DND-41 (cell line): ENCODE results near the gene SLAIN1.

Experiments
- ATAC-seq: fragments of 200-7000 bp; cut with Tn5 transposase; 3 replicates; pipeline ENCODE4 v1.9.1; 2021; ENCODE audit warnings: low read depth; ENCODE audit not compliant: insufficient read depth
- DNase-seq: peaks from one replicate; pipeline ENCODE4 v3.0.0-alpha.2; 2020
- H2AFZ ChIP-seq: 2 replicates; pipeline ENCODE4 v1.6.0; 2012; ENCODE audit warnings: low read depth, low read length
- H3K27ac ChIP-seq: 2 replicates; pipeline ENCODE4 v1.5.1; 2012; ENCODE audit warnings: low read length, inconsistent platforms
- H3K27me3 ChIP-seq: fragments of 200-600 bp; sonication (generic); 2 replicates; pipeline ENCODE4 v1.6.0; 2012; ENCODE audit warnings: low read length, mild to moderate bottlenecking, inconsistent platforms; ENCODE audit not compliant: insufficient read depth, poor library complexity
- H3K36me3 ChIP-seq: 2 replicates; pipeline ENCODE4 v1.5.1; 2012; ENCODE audit warnings: low read length, inconsistent platforms; ENCODE audit not compliant: insufficient read depth
- H3K4me1 ChIP-seq: 2 replicates; pipeline ENCODE4 v1.5.1; 2012; ENCODE audit warnings: mild to moderate bottlenecking, low read length; ENCODE audit not compliant: insufficient read depth
- H3K4me2 ChIP-seq: 2 replicates; pipeline ENCODE4 v1.6.0; 2012; ENCODE audit warnings: mild to moderate bottlenecking, moderate library complexity, low read length, inconsistent platforms; ENCODE audit not compliant: insufficient read depth
- H3K4me3 ChIP-seq, 2 experiments: fragments of 200-600 bp in 1 of 2; shearing (Covaris generic) in 1 of 2; 2 replicates each; pipeline ENCODE4 v1.5.1; 2012 to 2016; ENCODE audit warnings: inconsistent platforms in 2 of 2, low read length in 2 of 2, mild to moderate bottlenecking in 2 of 2, low read depth in 1 of 2, moderate library complexity in 1 of 2
- H3K79me2 ChIP-seq: 2 replicates; pipeline ENCODE4 v1.6.0; 2012; ENCODE audit warnings: low read length, inconsistent platforms; ENCODE audit not compliant: insufficient read depth
- H3K9ac ChIP-seq: 2 replicates; pipeline ENCODE4 v1.6.0; 2012; ENCODE audit warnings: low read depth, mild to moderate bottlenecking, inconsistent platforms, low read length, moderate library complexity
- H3K9me3 ChIP-seq: 2 replicates; pipeline ENCODE4 v1.5.1; 2012; ENCODE audit warnings: low read length, moderate library complexity, mild to moderate bottlenecking, inconsistent platforms; ENCODE audit not compliant: insufficient read depth, severe bottlenecking
- H4K20me1 ChIP-seq: 2 replicates; pipeline ENCODE4 v1.6.0; 2012; ENCODE audit warnings: low read length; ENCODE audit not compliant: insufficient read depth
- CTCF ChIP-seq: IDR thresholded peaks from 2 replicates; pipeline ENCODE4 v1.5.1; 2012; ENCODE audit warnings: borderline replicate concordance, low read length, moderate library complexity, mild to moderate bottlenecking; ENCODE audit not compliant: poor library complexity, severe bottlenecking; ENCODE audit errors: extremely low read depth
- EZH2 ChIP-seq: IDR thresholded peaks from 3 replicates; pipeline ENCODE4 v1.6.1; 2012; ENCODE audit warnings: borderline replicate concordance, low read depth, mild to moderate bottlenecking, moderate library complexity, low read length, inconsistent platforms; ENCODE audit not compliant: severe bottlenecking

The SLAIN1 gene

GRCh38 chr13:77715233-77715891 lies 17.9 kb downstream of the SLAIN1 start:
- Histone ChIP-seq H3K9ac (no peak overlapping the region), H3K27me3 (no peaks in the 10 kb centered on the region), H3K36me3 (peaks cover 4% of the 10 kb centered on the region; the same call in 1 of the 2 replicates), H4K20me1 (no peaks in the 10 kb centered on the region), H2AFZ (no peak overlapping the region), H3K4me3 (no peak overlapping the region), H3K9me3 (no peaks in the 10 kb centered on the region), H3K27ac (no peak overlapping the region), H3K4me2 (no peak overlapping the region), H3K79me2 (no peaks in the 10 kb centered on the region), H3K4me1 (no peaks in the 10 kb centered on the region)
- DNase-seq (no peak), ATAC-seq (no peak)
- no peak for TF ChIP-seq CTCF
- TF ChIP-seq EZH2 = no peak

GRCh38 chr13:77716692-77717091 lies 19.2 kb downstream of the SLAIN1 start:
- Histone ChIP-seq H3K9ac (no peak overlapping the region), H3K9me3 (no peaks in the 10 kb centered on the region), H2AFZ (no peak overlapping the region), H4K20me1 (no peaks in the 10 kb centered on the region), H3K4me3 (no peak overlapping the region), H3K36me3 (peaks cover 10% of the 10 kb centered on the region; the same call in 1 of the 2 replicates), H3K4me1 (no peaks in the 10 kb centered on the region), H3K27ac (no peak overlapping the region), H3K79me2 (no peaks in the 10 kb centered on the region), H3K27me3 (no peaks in the 10 kb centered on the region), H3K4me2 (no peak overlapping the region)
- ATAC-seq (no peak), DNase-seq (no peak)
- TF ChIP-seq EZH2 (no peak), CTCF (no peak)

- ATAC-seq (no peak), DNase-seq (no peak)
- Histone ChIP-seq H3K4me3 (no peak overlapping the region), H3K36me3 (peaks cover 10% of the 10 kb centered on the region; the same call in 1 of the 2 replicates), H4K20me1 (no peaks in the 10 kb centered on the region), H3K27me3 (no peaks in the 10 kb centered on the region), H3K79me2 (no peaks in the 10 kb centered on the region), H3K9me3 (no peaks in the 10 kb centered on the region), H2AFZ (no peak overlapping the region), H3K27ac (no peak overlapping the region), H3K9ac (no peak overlapping the region), H3K4me2 (no peak overlapping the region), H3K4me1 (no peaks in the 10 kb centered on the region)
- TF ChIP-seq CTCF = no peak
- TF ChIP-seq EZH2 = no peak
These were observed 20.0 kb downstream of the SLAIN1 start for GRCh38 chr13:77717508-77717907.

- ATAC-seq (no peak), DNase-seq (no peak)
- H2AFZ ChIP-seq = no peak overlapping the region
- no peaks in the 10 kb centered on the region for H3K27me3 ChIP-seq
- H3K4me1 ChIP-seq = no peaks in the 10 kb centered on the region
- H3K79me2 ChIP-seq = no peaks in the 10 kb centered on the region
- H3K27ac ChIP-seq = no peak overlapping the region
- no peaks in the 10 kb centered on the region for H3K9me3 ChIP-seq
- H3K36me3 ChIP-seq = peaks cover 10% of the 10 kb centered on the region; the same call in 1 of the 2 replicates
- no peaks in the 10 kb centered on the region for H4K20me1 ChIP-seq
- TF ChIP-seq CTCF = no peak
- no peak for TF ChIP-seq EZH2
- no peak overlapping the region for H3K9ac ChIP-seq
- no peak overlapping the region for H3K4me2 ChIP-seq
- no peak overlapping the region for H3K4me3 ChIP-seq
These were observed 21.6 kb downstream of the SLAIN1 start for GRCh38 chr13:77719128-77719527.
